HL-60 (cell line): ENCODE data around the gene GDI2.

Source experiments
- CTCF ChIP-seq: IDR thresholded peaks from one replicate; pipeline ENCODE4 v1.5.1; 2011; ENCODE audit warnings: low read length, control low read depth, inconsistent platforms; ENCODE audit not compliant: insufficient read depth
- POLR2AphosphoS5 ChIP-seq: IDR thresholded peaks from 2 replicates; pipeline ENCODE4 v1.6.1; 2012; ENCODE audit warnings: low read depth

GRCh38 chr10:5751601-5752253 lies 61.5 kb downstream of the GDI2 start:
- TF ChIP-seq CTCF, result no peak
- no peak for TF ChIP-seq POLR2AphosphoS5
